ENCODE measurements around the gene RNPS1. TPM values are rescaled to one million over a fixed set of nuclear protein-coding genes. Genes with fewer than 3 reads are reported as not detected.

The RNPS1 gene
- total and polyA plus RNA-seq, 2 experiments from 2014 or later: 315 to 384 TPM

- H3K36me3 Mint-ChIP-seq (ENCODE audit: low read depth): no peaks in the 10 kb centered on the region; the same call in 2 of the 3 replicates
- H3K4me3 Mint-ChIP-seq: no peak overlapping the region
- DNase-seq (ENCODE audit: low spot score) (no peak), ATAC-seq (no peak)
- H3K36me3 ChIP-seq (ENCODE audit: insufficient read depth): no peaks in the 10 kb centered on the region
- no peaks in the 10 kb centered on the region for H3F3A ChIP-seq (replicated peaks; ENCODE audit: low read depth)
- H3K9me3 Mint-ChIP-seq: no peaks in the 10 kb centered on the region
- no peak overlapping the region for H2AFZ ChIP-seq
- H3K79me2 ChIP-seq (replicated peaks; ENCODE audit: insufficient read depth): no peaks in the 10 kb centered on the region
- no peaks in the 10 kb centered on the region for H3K4me1 Mint-ChIP-seq
- H3K27ac ChIP-seq (ENCODE audit: low read depth): no peak overlapping the region
- H4K20me1 ChIP-seq (replicated peaks; ENCODE audit: insufficient read depth): no peaks in the 10 kb centered on the region; the same call in 1 of the 2 replicates
- no peak overlapping the region for H3K4me3 ChIP-seq
- H3K27me3 Mint-ChIP-seq (ENCODE audit: insufficient read depth, low read depth, poor library complexity): peaks cover 2% of the 10 kb centered on the region
- no peaks in the 10 kb centered on the region for H3K4me1 ChIP-seq (ENCODE audit: insufficient read depth)
- H3K27me3 ChIP-seq (ENCODE audit: insufficient read depth): no peaks in the 10 kb centered on the region
- H3K9me2 ChIP-seq (ENCODE audit: insufficient read depth): no peaks in the 10 kb centered on the region
- TF ChIP-seq ZNF462 (CRISPR knock-in tag; IDR thresholded peaks at IDR 0.05): no peak
- no peak overlapping the region for H3K4me2 ChIP-seq
- no peak overlapping the region for H3K27ac Mint-ChIP-seq
These were observed 18.6 kb upstream of the RNPS1 start for GRCh38 chr16:2286550-2286949.

- no peaks in the 10 kb centered on the region for H3K79me2 ChIP-seq (replicated peaks; ENCODE audit: insufficient read depth)
- H2AFZ ChIP-seq: no peak overlapping the region
- H4K20me1 ChIP-seq (replicated peaks; ENCODE audit: insufficient read depth): no peaks in the 10 kb centered on the region; the same call in 1 of the 2 replicates
- DNase-seq (ENCODE audit: low spot score) (no peak), ATAC-seq (no peak)
- no peak overlapping the region for H3K4me3 ChIP-seq
- H3K27ac Mint-ChIP-seq: no peak overlapping the region
- no peaks in the 10 kb centered on the region for H3K27me3 ChIP-seq (ENCODE audit: insufficient read depth)
- H3F3A ChIP-seq (replicated peaks; ENCODE audit: low read depth): no peaks in the 10 kb centered on the region
- H3K9me3 Mint-ChIP-seq: no peaks in the 10 kb centered on the region
- H3K4me1 Mint-ChIP-seq: no peaks in the 10 kb centered on the region
- no peaks in the 10 kb centered on the region for H3K9me2 ChIP-seq (ENCODE audit: insufficient read depth)
- H3K4me1 ChIP-seq (ENCODE audit: insufficient read depth): no peaks in the 10 kb centered on the region
- no peak overlapping the region for H3K4me2 ChIP-seq
- no peak overlapping the region for H3K27ac ChIP-seq (ENCODE audit: low read depth)
- H3K27me3 Mint-ChIP-seq (ENCODE audit: insufficient read depth, low read depth, poor library complexity): peaks cover 6% of the 10 kb centered on the region
- no peaks in the 10 kb centered on the region; the same call in 2 of the 3 replicates for H3K36me3 Mint-ChIP-seq (ENCODE audit: low read depth)
- no peaks in the 10 kb centered on the region for H3K36me3 ChIP-seq (ENCODE audit: insufficient read depth)
- no peak overlapping the region for H3K4me3 Mint-ChIP-seq
- TF ChIP-seq EZH2phosphoT487 (IDR thresholded peaks at IDR 0.05; ENCODE audit: unreplicated experiment) (no peak), POLR2AphosphoS5 (IDR thresholded peaks at IDR 0.05; ENCODE audit: low read depth) (no peak), REST (IDR thresholded peaks at IDR 0.05; ENCODE audit: unreplicated experiment) (no peak), ETS1 (IDR thresholded peaks at IDR 0.05) (no peak), JUNB (IDR thresholded peaks at IDR 0.05; ENCODE audit: unreplicated experiment) (no peak), CTCF (conservative IDR thresholded peaks at IDR 0.05; ENCODE audit: low read depth in 2 of 2) (no peak), NANOG (IDR thresholded peaks at IDR 0.05; ENCODE audit: borderline replicate concordance) (no peak), ZNF331 (CRISPR knock-in tag; IDR thresholded peaks at IDR 0.05; ENCODE audit: low read depth) (no peak)
These were observed 17.8 kb upstream of the RNPS1 start for GRCh38 chr16:2285731-2286191.

Data from GM23338 (cell line).